Stomach (tissue), 4 donors: ENCODE results near the gene ATXN3.

ENCODE experiments used
- POLR2AphosphoS5 ChIP-seq, 3 donors: sonication (generic); formaldehyde crosslinking; IDR thresholded peaks; one replicate each; pipeline ENCODE4 v1.6.1; 2016; ENCODE audit warnings: antibody characterized with exemption in 3 of 3
- TF ChIP-seq, protein P1 (sequence below), 7 experiments: fragments of 450-650 bp in 4 of 7; fragments of 200-600 bp in 3 of 7; sonication (generic) in 3 of 7; IDR thresholded peaks; one replicate each; pipeline ENCODE4 v1.5.1; 2016 to 2019; ENCODE audit warnings: antibody characterized with exemption in 7 of 7, control low read depth in 2 of 7, mild to moderate bottlenecking in 1 of 7

- TF ChIP-seq, protein P1, sequence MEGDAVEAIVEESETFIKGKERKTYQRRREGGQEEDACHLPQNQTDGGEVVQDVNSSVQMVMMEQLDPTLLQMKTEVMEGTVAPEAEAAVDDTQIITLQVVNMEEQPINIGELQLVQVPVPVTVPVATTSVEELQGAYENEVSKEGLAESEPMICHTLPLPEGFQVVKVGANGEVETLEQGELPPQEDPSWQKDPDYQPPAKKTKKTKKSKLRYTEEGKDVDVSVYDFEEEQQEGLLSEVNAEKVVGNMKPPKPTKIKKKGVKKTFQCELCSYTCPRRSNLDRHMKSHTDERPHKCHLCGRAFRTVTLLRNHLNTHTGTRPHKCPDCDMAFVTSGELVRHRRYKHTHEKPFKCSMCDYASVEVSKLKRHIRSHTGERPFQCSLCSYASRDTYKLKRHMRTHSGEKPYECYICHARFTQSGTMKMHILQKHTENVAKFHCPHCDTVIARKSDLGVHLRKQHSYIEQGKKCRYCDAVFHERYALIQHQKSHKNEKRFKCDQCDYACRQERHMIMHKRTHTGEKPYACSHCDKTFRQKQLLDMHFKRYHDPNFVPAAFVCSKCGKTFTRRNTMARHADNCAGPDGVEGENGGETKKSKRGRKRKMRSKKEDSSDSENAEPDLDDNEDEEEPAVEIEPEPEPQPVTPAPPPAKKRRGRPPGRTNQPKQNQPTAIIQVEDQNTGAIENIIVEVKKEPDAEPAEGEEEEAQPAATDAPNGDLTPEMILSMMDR (IDR thresholded peaks at IDR 0.05), result no peak
- no peak for TF ChIP-seq POLR2AphosphoS5 (IDR thresholded peaks at IDR 0.05)
These were observed 6.6 kb downstream of the ATXN3 start for GRCh38 chr14:92099802-92100201.
